H1 (cell line): Measurements from ENCODE around the gene MPDZ. TPM values are rescaled to one million over a fixed set of nuclear protein-coding genes. Genes with fewer than 3 reads are reported as not detected.

Source experiments
- CTCF ChIA-PET: fragments of 300-600 bp; sonication (Branson Sonifier 250); formaldehyde crosslinking; loops from one replicate; lab custom pipeline; 2021; ENCODE audit not compliant: partially characterized antibody; lab: Charles Lee
- POLR2A ChIA-PET: fragments of 300-600 bp; sonication (Branson Sonifier 250); formaldehyde crosslinking; loops from one replicate; lab custom pipeline; 2021; ENCODE audit warnings: inconsistent platforms; ENCODE audit not compliant: partially characterized antibody; lab: Charles Lee
- DNase-seq, 2 experiments: peaks; one replicate each; pipeline versions ENCODE4 v3.0.0 to v3.0.0-alpha.2; 2010 to 2022; ENCODE audit warnings: low spot score in 2 of 2, low read depth in 1 of 2, mixed read lengths in 1 of 2
- FAIRE-seq: peaks from 2 replicates; lab custom pipeline; 2011; peaks lifted over from hg19 to GRCh38; lab: Jason Lieb, UNC
- H2AFZ ChIP-seq: 2 replicates; pipeline ENCODE4 v1.8.1; 2012; ENCODE audit warnings: low read length, inconsistent platforms
- H2AK5ac ChIP-seq: 2 replicates; pipeline ENCODE4 v1.6.1; 2013; ENCODE audit warnings: low read depth, low read length
- H2BK120ac ChIP-seq: replicated peaks from 2 replicates; pipeline ENCODE3; 2013; ENCODE audit warnings: low read depth, low read length, inconsistent platforms
- H2BK12ac ChIP-seq: 2 replicates; pipeline ENCODE4 v1.6.1; 2013; ENCODE audit warnings: low read depth, low read length
- H2BK15ac ChIP-seq: 2 replicates; pipeline ENCODE4 v1.6.1; 2013; ENCODE audit warnings: low read length
- H2BK20ac ChIP-seq: 2 replicates; pipeline ENCODE4 v1.6.1; 2013; ENCODE audit warnings: low read length
- H2BK5ac ChIP-seq: 2 replicates; pipeline ENCODE4 v1.6.1; 2013; ENCODE audit warnings: low read depth, low read length
- H3K14ac ChIP-seq: 2 replicates; pipeline ENCODE4 v1.6.1; 2013; ENCODE audit warnings: inconsistent platforms; ENCODE audit not compliant: insufficient read length
- H3K18ac ChIP-seq: 2 replicates; pipeline ENCODE4 v1.6.1; 2013; ENCODE audit warnings: low read length; ENCODE audit errors: extremely low read depth
- H3K23ac ChIP-seq: 2 replicates; pipeline ENCODE4 v1.6.1; 2013; ENCODE audit warnings: inconsistent platforms; ENCODE audit not compliant: insufficient read length
- H3K23me2 ChIP-seq: 2 replicates; pipeline ENCODE4 v1.6.1; 2013; ENCODE audit warnings: low read depth, low read length
- H3K27ac ChIP-seq: 2 replicates; pipeline ENCODE4 v1.6.1; 2011; ENCODE audit warnings: low read depth, low read length, inconsistent platforms
- H3K27me3 ChIP-seq, 4 experiments: replicated peaks in 1 of 4; 1 replicate in 1 of 4; 2 replicates in 3 of 4; pipeline versions ENCODE4 v1.6.1 to v1.8.1; 2011 to 2013; ENCODE audit warnings: low read length in 3 of 4, mild to moderate bottlenecking in 3 of 4, inconsistent platforms in 2 of 4, mixed read lengths in 2 of 4, moderate library complexity in 1 of 4; ENCODE audit not compliant: control insufficient read depth in 3 of 4, insufficient read depth in 3 of 4; ENCODE audit errors: extremely low read depth in 1 of 4
- H3K36me3 ChIP-seq, 4 experiments: 2 replicates each; pipeline versions ENCODE4 v1.6.1 to v1.8.1; 2011 to 2013; ENCODE audit warnings: mild to moderate bottlenecking in 4 of 4, low read length in 3 of 4, moderate library complexity in 2 of 4, control low read depth in 1 of 4, inconsistent platforms in 1 of 4; ENCODE audit not compliant: insufficient read depth in 4 of 4, control insufficient read depth in 2 of 4
- H3K4ac ChIP-seq: replicated peaks from 2 replicates; pipeline ENCODE3; 2013; ENCODE audit warnings: low read length, low read depth, mixed read lengths, inconsistent platforms; ENCODE audit not compliant: insufficient read length
- H3K4me1 ChIP-seq, 4 experiments: replicated peaks in 1 of 4; 1 replicate in 1 of 4; 2 replicates in 3 of 4; pipeline versions ENCODE4 v1.6.1 to v1.8.1; 2011 to 2013; ENCODE audit warnings: low read length in 3 of 4, inconsistent platforms in 2 of 4, mixed read lengths in 1 of 4; ENCODE audit not compliant: insufficient read depth in 4 of 4, control insufficient read depth in 3 of 4
- H3K4me2 ChIP-seq, 2 experiments: 2 replicates each; pipeline versions ENCODE4 v1.6.1 to v1.8.1; 2011 to 2013; ENCODE audit warnings: low read depth in 2 of 2, low read length in 2 of 2, control low read depth in 1 of 2, inconsistent platforms in 1 of 2, mild to moderate bottlenecking in 1 of 2; ENCODE audit not compliant: insufficient read depth in 1 of 2
- H3K4me3 ChIP-seq, 4 experiments: fragments of 200-600, 300-600 bp in 1 of 4; sonication (generic), shearing (Covaris generic), sonication (Bioruptor Twin) in 1 of 4; 2 replicates each; pipeline versions ENCODE4 v1.5.1 to v1.8.1; 2011 to 2016; ENCODE audit warnings: low read length in 4 of 4, low read depth in 3 of 4, control low read depth in 2 of 4, inconsistent platforms in 2 of 4, mild to moderate bottlenecking in 2 of 4, mixed read lengths in 1 of 4, moderate library complexity in 1 of 4; ENCODE audit not compliant: insufficient read depth in 2 of 4; ENCODE audit errors: extremely low read depth in 1 of 4
- H3K56ac ChIP-seq: replicated peaks from 2 replicates; pipeline ENCODE3; 2013; ENCODE audit warnings: low read depth, mild to moderate bottlenecking, mixed read lengths, low read length, inconsistent platforms; ENCODE audit not compliant: insufficient read length
- H3K79me1 ChIP-seq: 2 replicates; pipeline ENCODE4 v1.6.1; 2013; ENCODE audit warnings: low read depth, low read length, control low read depth
- H3K79me2 ChIP-seq, 2 experiments: 2 replicates each; pipeline versions ENCODE4 v1.6.1 to v1.8.1; 2012 to 2013; ENCODE audit warnings: low read length in 2 of 2, mild to moderate bottlenecking in 2 of 2, inconsistent platforms in 1 of 2; ENCODE audit not compliant: insufficient read depth in 2 of 2, control insufficient read depth in 1 of 2
- H3K9ac ChIP-seq, 4 experiments: replicated peaks in 1 of 4; 1 replicate in 1 of 4; 2 replicates in 3 of 4; pipeline versions ENCODE4 v1.6.1 to v1.8.1; 2011 to 2013; ENCODE audit warnings: low read depth in 3 of 4, low read length in 3 of 4, control low read depth in 2 of 4, mild to moderate bottlenecking in 2 of 4, moderate library complexity in 2 of 4, inconsistent platforms in 1 of 4; ENCODE audit errors: extremely low read depth in 1 of 4
- H3K9me3 ChIP-seq, 2 experiments: 2 replicates each; pipeline versions ENCODE4 v1.6.1 to v1.8.1; 2012 to 2013; ENCODE audit warnings: mild to moderate bottlenecking in 2 of 2, moderate library complexity in 2 of 2, control low read depth in 1 of 2, inconsistent platforms in 1 of 2, low read depth in 1 of 2, low read length in 1 of 2, mixed read lengths in 1 of 2; ENCODE audit not compliant: insufficient read depth in 2 of 2
- H4K20me1 ChIP-seq, 2 experiments: replicated peaks in 1 of 2; 2 replicates each; pipeline versions ENCODE3 to v1.8.1; 2011 to 2013; ENCODE audit warnings: inconsistent platforms in 2 of 2, low read length in 2 of 2, mild to moderate bottlenecking in 1 of 2; ENCODE audit not compliant: insufficient read depth in 2 of 2, control insufficient read depth in 1 of 2
- H4K5ac ChIP-seq: 2 replicates; pipeline ENCODE4 v1.6.1; 2013; ENCODE audit warnings: low read length, low read depth, mixed read lengths, inconsistent platforms; ENCODE audit not compliant: insufficient read length
- H4K8ac ChIP-seq: 2 replicates; pipeline ENCODE4 v1.8.0; 2013; ENCODE audit warnings: mild to moderate bottlenecking, moderate library complexity, low read length, inconsistent platforms; ENCODE audit not compliant: insufficient read depth; ENCODE audit errors: extremely low read depth
- H4K91ac ChIP-seq: replicated peaks from 2 replicates; pipeline ENCODE3; 2013; ENCODE audit warnings: low read length, mixed read lengths, inconsistent platforms; ENCODE audit not compliant: insufficient read length
- CEBPB ChIP-seq: IDR thresholded peaks from 2 replicates; pipeline ENCODE4 v1.6.1; 2012; ENCODE audit warnings: low read depth, low read length
- WGBS, 2 experiments: shearing (Covaris generic) in 1 of 2; methylation state at CpG; one replicate each; pipeline versions ENCODE4 v1.1.6 to v1.1.7; 2013 to 2015; ENCODE audit warnings: low lambda C conversion rate in 2 of 2, mixed read lengths in 2 of 2, inconsistent platforms in 1 of 2, low coverage in 1 of 2, missing lambda C conversion rate in 1 of 2; ENCODE audit not compliant: insufficient replicate concordance in 2 of 2, insufficient coverage in 1 of 2, insufficient read length in 1 of 2; ENCODE audit errors: extremely low coverage in 1 of 2, missing lambda C conversion rate in 1 of 2; 5-methylcytosine and 5-hydroxymethylcytosine counted together
- polyA plus RNA-seq, 7 experiments: library from polyadenylated mRNA; depleted of rRNA in 3 of 7; stranded (reverse) in 5 of 7; unstranded in 2 of 7; fragments of >200 nt in 5 of 7; fragments of 200-250 nt in 2 of 7; gene quantifications; 1 replicate in 5 of 7; 2 replicates in 1 of 7; 4 replicates in 1 of 7; pipeline versions ENCODE4 v1.2.1 to v1.2.3, GENCODE V29; 2011 to 2013; ENCODE audit warnings: missing spikeins in 2 of 7, mixed read lengths in 2 of 7
- total RNA-seq: library from RNA; stranded (reverse); fragmentation: NEBNext Ultra II Directional; extraction: Animal tissue kit (Norgen Biotek cat#: 25700); gene quantifications from 2 replicates; pipeline ENCODE4 v1.2.1, GENCODE V29; 2021
- TF ChIP-seq, protein P1 (sequence below): IDR thresholded peaks from 2 replicates; pipeline ENCODE4 v1.6.1; 2011; ENCODE audit warnings: low read length, improper control_type of control experiment

The MPDZ gene
- total and polyA plus RNA-seq, 2 of the 8 experiments (the other 6 are each of a cell fraction or from before 2014, with no cell fraction given): 14.6 to 39.4 TPM

DNA sequence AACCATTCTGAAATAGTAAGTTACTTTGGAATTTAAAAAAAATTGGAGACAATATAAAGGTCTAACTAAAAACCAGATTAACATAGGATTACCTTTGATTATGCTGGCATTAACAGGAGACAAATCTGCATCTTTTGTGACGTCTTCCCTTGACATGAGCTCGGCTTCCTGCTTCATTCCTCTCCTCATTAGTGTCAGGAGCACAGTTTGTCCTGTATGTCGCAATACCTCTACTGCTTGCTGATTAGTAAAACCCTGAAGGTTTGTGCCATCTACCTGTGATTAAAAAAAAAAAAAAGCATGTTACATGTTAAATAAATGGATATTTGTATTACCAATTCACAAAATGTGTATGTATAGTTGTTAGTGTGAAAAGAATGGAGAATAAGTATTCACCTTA is 73.7 kb downstream of the MPDZ start:
- H3K14ac ChIP-seq: no peak overlapping the region
- 94% methylated on average over 3 of the region's 3 CpGs; no CpG with 5 or more reads in 1 of the 2 experiments for WGBS, 2 experiments
- H2BK20ac ChIP-seq: no peak overlapping the region
- H4K8ac ChIP-seq: no peak overlapping the region
- no peak overlapping the region for H2BK5ac ChIP-seq
- H2BK12ac ChIP-seq: no peak overlapping the region
- no peak overlapping the region for H3K18ac ChIP-seq
- no peak overlapping the region for H2BK120ac ChIP-seq
- DNase-seq (no peak), FAIRE-seq (no peak)
- no peak overlapping the region for H3K4me2 ChIP-seq
- H4K20me1 ChIP-seq: no peaks in the 10 kb centered on the region
- no peak overlapping the region for H2BK15ac ChIP-seq
- peak; percentile 87 for TF ChIP-seq CEBPB
- TF ChIP-seq, protein P1, sequence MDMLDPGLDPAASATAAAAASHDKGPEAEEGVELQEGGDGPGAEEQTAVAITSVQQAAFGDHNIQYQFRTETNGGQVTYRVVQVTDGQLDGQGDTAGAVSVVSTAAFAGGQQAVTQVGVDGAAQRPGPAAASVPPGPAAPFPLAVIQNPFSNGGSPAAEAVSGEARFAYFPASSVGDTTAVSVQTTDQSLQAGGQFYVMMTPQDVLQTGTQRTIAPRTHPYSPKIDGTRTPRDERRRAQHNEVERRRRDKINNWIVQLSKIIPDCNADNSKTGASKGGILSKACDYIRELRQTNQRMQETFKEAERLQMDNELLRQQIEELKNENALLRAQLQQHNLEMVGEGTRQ: no peak
- no peak overlapping the region for H3K56ac ChIP-seq
- H2AFZ ChIP-seq: no peak overlapping the region
- H3K23me2 ChIP-seq: no peaks in the 10 kb centered on the region
- CTCF ChIA-PET: no interaction called here
- H3K79me1 ChIP-seq: no peaks in the 10 kb centered on the region
- no peaks in the 10 kb centered on the region for H3K79me2 ChIP-seq
- POLR2A ChIA-PET: no interaction called here
- H3K4me3 ChIP-seq: no peak overlapping the region
- H3K4ac ChIP-seq: no peak overlapping the region
- no peaks in the 10 kb centered on the region for H3K9me3 ChIP-seq
- H3K23ac ChIP-seq: no peak overlapping the region
- H3K4me1 ChIP-seq: no peaks in the 10 kb centered on the region
- no peak overlapping the region for H3K27ac ChIP-seq
- H3K27me3 ChIP-seq: no peaks in the 10 kb centered on the region
- no peak overlapping the region for H4K5ac ChIP-seq
- H4K91ac ChIP-seq: no peak overlapping the region
- peaks cover 5 to 17% (median 14%) of the 10 kb centered on the region in 4 experiments; a peak in 7 of 8 replicates for H3K36me3 ChIP-seq
- no peak overlapping the region for H2AK5ac ChIP-seq
- no peak overlapping the region for H3K9ac ChIP-seq
